ENCODE results near the gene OR6C3.

DNA sequence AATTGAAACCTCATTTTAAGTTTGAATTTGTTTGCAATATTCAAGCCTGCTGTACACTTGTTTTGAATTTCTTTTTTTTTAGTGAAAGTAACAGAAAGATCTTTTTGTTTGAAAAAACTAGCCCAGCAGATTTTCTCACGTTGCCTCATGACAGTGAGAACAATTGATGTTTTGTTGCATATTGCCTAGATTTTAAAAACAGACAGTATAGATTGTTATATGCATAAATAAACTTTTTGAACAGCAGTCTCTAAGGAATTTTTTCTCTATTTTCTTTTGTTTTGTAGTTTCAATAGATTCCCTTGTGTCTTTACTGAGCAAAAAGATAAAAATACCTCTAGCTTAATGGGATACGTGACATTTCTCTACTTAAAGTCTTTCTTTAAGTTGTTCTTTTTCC is 49.6 kb upstream of the OR6C3 start:
- TF ChIP-seq, protein P1, sequence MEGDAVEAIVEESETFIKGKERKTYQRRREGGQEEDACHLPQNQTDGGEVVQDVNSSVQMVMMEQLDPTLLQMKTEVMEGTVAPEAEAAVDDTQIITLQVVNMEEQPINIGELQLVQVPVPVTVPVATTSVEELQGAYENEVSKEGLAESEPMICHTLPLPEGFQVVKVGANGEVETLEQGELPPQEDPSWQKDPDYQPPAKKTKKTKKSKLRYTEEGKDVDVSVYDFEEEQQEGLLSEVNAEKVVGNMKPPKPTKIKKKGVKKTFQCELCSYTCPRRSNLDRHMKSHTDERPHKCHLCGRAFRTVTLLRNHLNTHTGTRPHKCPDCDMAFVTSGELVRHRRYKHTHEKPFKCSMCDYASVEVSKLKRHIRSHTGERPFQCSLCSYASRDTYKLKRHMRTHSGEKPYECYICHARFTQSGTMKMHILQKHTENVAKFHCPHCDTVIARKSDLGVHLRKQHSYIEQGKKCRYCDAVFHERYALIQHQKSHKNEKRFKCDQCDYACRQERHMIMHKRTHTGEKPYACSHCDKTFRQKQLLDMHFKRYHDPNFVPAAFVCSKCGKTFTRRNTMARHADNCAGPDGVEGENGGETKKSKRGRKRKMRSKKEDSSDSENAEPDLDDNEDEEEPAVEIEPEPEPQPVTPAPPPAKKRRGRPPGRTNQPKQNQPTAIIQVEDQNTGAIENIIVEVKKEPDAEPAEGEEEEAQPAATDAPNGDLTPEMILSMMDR (IDR thresholded peaks at IDR 0.05): no peak
- TF ChIP-seq POLR2A (IDR thresholded peaks at IDR 0.05): no peak

All from thyroid gland (tissue), 4 donors.